Skeletal muscle satellite cell (primary cell): ENCODE data around the gene USP44.

Source experiments
- H3K27me3 ChIP-seq: 2 replicates; pipeline ENCODE4 v1.7.0; 2013; ENCODE audit warnings: low read length; ENCODE audit not compliant: control insufficient read depth, insufficient read depth
- H3K36me3 ChIP-seq: 2 replicates; pipeline ENCODE4 v1.7.0; 2013; ENCODE audit warnings: mild to moderate bottlenecking, control low read depth, low read length; ENCODE audit not compliant: insufficient read depth
- H3K4me1 ChIP-seq: 2 replicates; pipeline ENCODE4 v1.7.0; 2013; ENCODE audit warnings: low read length; ENCODE audit not compliant: control insufficient read depth, insufficient read depth
- H3K4me2 ChIP-seq: 2 replicates; pipeline ENCODE4 v1.7.0; 2013; ENCODE audit warnings: mild to moderate bottlenecking, low read length
- H3K4me3 ChIP-seq: 2 replicates; pipeline ENCODE4 v1.7.0; 2013; ENCODE audit warnings: low read length
- H3K9ac ChIP-seq: 2 replicates; pipeline ENCODE4 v1.7.0; 2013; ENCODE audit warnings: mild to moderate bottlenecking, low read depth, low read length, moderate library complexity
- H3K9me3 ChIP-seq: replicated peaks from 2 replicates; pipeline ENCODE4 v1.7.0; 2013; ENCODE audit warnings: mild to moderate bottlenecking, control low read depth, low read length

Gene USP44

DNA sequence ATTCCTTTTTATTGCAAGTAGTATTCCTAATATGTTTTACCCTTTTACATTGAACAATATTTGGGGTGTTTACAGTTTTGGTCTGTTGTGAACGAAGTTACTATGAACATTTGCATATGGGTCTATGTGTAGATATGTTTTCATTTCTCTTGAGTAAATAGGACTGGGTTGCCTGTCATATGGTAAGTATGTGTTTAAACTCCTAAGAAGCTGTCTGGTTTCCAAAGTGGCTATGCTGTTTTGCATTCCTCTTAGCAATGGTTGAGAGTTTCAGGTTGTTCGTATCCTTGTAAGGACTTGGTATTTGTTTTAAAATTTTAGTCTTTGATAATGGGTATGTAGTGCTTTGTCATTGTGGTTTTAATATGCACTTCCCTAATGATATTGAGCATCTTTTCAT is 71.0 kb downstream of the USP44 start:
- H3K27me3 ChIP-seq, result no peaks in the 10 kb centered on the region
- no peak overlapping the region for H3K4me2 ChIP-seq
- H3K9me3 ChIP-seq, result no peaks in the 10 kb centered on the region
- peaks cover 35% of the 10 kb centered on the region for H3K36me3 ChIP-seq
- H3K4me3 ChIP-seq, result no peak overlapping the region
- no peak overlapping the region for H3K9ac ChIP-seq
- peaks cover 19% of the 10 kb centered on the region for H3K4me1 ChIP-seq

DNA sequence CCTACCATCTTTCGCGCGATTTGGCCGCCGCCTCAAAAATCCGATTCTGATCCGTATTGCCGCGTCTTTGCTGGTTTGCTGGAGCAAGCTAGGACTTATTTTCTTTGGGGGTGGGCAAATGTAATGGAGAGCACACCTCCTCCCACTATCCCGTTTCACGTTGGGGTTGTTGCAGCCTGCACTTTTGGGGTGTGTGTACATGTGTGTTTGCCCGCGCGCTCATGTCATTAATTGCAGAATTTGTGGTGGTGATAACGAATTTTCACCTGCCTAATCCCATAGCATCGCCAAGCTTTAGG is 76.7 kb downstream of the USP44 start:
- H3K4me3 ChIP-seq, result peak overlapping the region; percentile 98
- H3K4me2 ChIP-seq, result peak overlapping the region; percentile 100
- peaks cover 31% of the 10 kb centered on the region for H3K36me3 ChIP-seq
- H3K27me3 ChIP-seq, result no peaks in the 10 kb centered on the region
- peaks cover 13% of the 10 kb centered on the region for H3K4me1 ChIP-seq
- peak overlapping the region; percentile 100 for H3K9ac ChIP-seq
- no peaks in the 10 kb centered on the region for H3K9me3 ChIP-seq

DNA sequence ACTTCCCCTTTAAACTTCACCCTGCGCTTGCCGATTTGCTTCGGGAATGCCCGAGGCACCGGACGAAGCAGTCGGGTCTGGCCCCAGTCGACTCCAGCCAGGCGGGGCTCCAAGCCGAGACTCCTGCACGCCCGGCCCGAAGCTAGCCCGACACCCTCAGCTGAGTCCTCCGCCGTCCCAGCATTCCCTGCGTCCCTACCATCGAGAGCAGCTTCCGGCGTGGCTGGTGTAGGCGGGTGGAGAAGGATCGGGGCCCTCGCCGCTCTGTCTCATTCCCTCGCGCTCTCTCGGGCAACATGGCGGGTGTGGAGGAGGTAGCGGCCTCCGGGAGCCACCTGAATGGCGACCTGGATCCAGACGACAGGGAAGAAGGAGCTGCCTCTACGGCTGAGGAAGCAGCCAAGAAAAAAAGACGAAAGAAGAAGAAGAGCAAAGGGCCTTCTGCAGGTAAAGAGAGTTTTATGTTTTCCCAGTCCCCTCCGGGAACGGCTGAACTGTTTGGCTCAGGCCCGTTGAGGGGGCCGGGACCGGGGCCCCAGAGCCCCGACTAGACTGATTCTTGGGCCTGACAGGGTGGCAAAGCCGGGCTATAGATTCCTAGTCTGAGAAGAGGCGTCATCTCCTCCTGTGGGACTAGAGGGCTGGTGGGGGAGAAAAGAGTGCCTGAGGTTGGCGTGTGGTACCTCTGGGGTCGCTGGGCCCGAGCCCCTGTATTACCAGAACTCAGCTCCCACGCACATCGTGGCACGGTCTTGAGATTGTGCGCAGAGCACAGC is 77.2 kb downstream of the USP44 start, which contains the start of gene METAP2:
Gene METAP2, plus strand, starts transcription at position 269 of the 776 bp plus-strand sequence. Its CDS starts 28 bp downstream, at position 297.
- Histone ChIP-seq H3K27me3 (peaks cover 2% of the 10 kb centered on the region), H3K36me3 (peaks cover 28% of the 10 kb centered on the region), H3K4me3 (peak within 1 kb of the TSS; percentile 98), H3K9me3 (no peaks in the 10 kb centered on the region), H3K4me1 (peaks cover 13% of the 10 kb centered on the region), H3K4me2 (peak within 1 kb of the TSS; percentile 100), H3K9ac (peak within 1 kb of the TSS; percentile 100)

DNA sequence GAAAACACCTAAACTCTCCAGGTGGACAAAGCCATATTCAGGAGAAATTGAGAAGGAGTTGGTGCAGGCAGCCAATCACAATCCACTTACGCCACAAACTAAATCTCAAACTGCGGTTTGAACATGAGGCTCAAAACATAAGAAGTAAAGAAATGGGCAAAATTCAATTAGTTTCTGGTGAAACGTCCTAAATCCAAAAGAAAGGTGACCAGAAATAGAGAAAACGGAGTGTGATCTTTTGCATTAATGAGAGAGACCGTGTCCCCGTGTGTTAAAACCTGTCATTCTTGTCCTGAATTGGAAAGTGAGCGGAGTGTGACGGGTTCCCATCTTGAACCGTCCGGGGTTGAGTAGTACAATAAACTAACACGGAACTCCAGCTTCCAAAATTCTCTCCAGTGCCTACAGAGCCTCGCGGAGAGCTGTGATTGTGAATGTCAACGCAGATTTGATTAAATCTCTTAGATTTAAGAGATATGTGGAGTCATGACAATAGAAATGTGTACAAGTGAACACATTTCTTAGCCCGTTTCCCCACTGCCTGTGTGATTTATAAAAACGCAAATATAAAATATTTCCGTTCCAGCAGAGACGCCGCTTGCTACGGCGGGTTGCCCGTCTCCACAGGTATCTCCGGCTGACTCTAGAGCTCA is 77.9 kb downstream of the USP44 start:
- Histone ChIP-seq H3K9me3 (no peaks in the 10 kb centered on the region), H3K27me3 (peaks cover 4% of the 10 kb centered on the region), H3K4me3 (peak overlapping the region; percentile 98), H3K4me2 (peak overlapping the region; percentile 100), H3K36me3 (peaks cover 22% of the 10 kb centered on the region), H3K4me1 (peaks cover 13% of the 10 kb centered on the region), H3K9ac (peak overlapping the region; percentile 100)

DNA sequence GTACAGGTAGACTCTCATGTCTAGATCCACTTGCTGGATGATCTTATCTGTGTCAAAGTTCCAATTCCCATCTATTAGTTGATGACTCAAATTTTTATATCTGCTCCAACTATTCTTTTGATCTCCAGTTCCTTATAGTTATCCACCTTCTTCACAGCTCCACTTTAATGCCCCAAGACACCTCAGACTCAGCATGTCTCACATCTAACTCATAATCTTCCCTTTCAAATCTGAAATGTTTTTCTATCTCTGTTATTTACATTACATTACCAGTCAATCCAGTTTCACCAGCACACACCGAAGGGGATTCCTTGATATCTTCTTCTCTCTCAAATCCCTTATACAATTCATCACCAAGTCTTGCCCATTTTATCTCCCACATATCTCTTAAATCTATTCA is 81.0 kb downstream of the USP44 start:
- peaks cover 6% of the 10 kb centered on the region for H3K4me1 ChIP-seq
- H3K9me3 ChIP-seq, result no peaks in the 10 kb centered on the region
- H3K36me3 ChIP-seq, result no peaks in the 10 kb centered on the region
- no peak overlapping the region for H3K4me2 ChIP-seq
- H3K4me3 ChIP-seq, result no peak overlapping the region
- H3K9ac ChIP-seq, result no peak overlapping the region
- H3K27me3 ChIP-seq, result peaks cover 7% of the 10 kb centered on the region
